Left ventricle myocardium inferior (tissue), 1 donor: ENCODE results near the gene UPF1. TPM values are rescaled to one million over a fixed set of nuclear protein-coding genes. Genes with fewer than 3 reads are reported as not detected.

Experiments used
- DNase-seq: peaks from one replicate; pipeline ENCODE4 v3.0.0-alpha.2; 2020
- H3K27ac ChIP-seq: fragments of 200-600 bp; replicated peaks from 2 replicates; pipeline ENCODE4 v1.8.0; 2021
- H3K27me3 ChIP-seq: fragments of 200-600 bp; 2 replicates; pipeline ENCODE4 v1.8.0; 2021; ENCODE audit warnings: low read depth
- H3K36me3 ChIP-seq: fragments of 200-600 bp; 2 replicates; pipeline ENCODE4 v1.8.0; 2021
- H3K4me1 ChIP-seq: fragments of 200-600 bp; 2 replicates; pipeline ENCODE4 v1.8.0; 2021
- H3K4me3 ChIP-seq: fragments of 200-600 bp; 2 replicates; pipeline ENCODE4 v1.8.0; 2021; ENCODE audit warnings: mild to moderate bottlenecking, moderate library complexity
- H3K9me3 ChIP-seq: fragments of 200-600 bp; replicated peaks from 2 replicates; pipeline ENCODE4 v1.8.0; 2021
- intact Hi-C: fragments of 100-400 bp; cut with micrococcal nuclease; formaldehyde crosslinking; loops from one replicate; pipeline ENCODE4 v1.11.0; 2022
- total RNA-seq: library from RNA; stranded (reverse); fragmentation: NEBNext Ultra II Directional; extraction: Animal tissue kit (Norgen Biotek cat#: 25700); gene quantifications from one replicate; pipeline ENCODE4 v1.2.1, GENCODE V29; 2021
- TF ChIP-seq, protein P1 (sequence below): fragments of 200-600 bp; IDR thresholded peaks from 2 replicates; pipeline ENCODE4 v1.8.0; 2021; ENCODE audit warnings: antibody characterized with exemption, mild to moderate bottlenecking, borderline replicate concordance
- donor health status: DM: no; HTN: yes; CAD: no; lungs with severe emphysema.

Gene UPF1
- total RNA-seq, 1 donor from 2014 or later = 32.3 TPM

DNA sequence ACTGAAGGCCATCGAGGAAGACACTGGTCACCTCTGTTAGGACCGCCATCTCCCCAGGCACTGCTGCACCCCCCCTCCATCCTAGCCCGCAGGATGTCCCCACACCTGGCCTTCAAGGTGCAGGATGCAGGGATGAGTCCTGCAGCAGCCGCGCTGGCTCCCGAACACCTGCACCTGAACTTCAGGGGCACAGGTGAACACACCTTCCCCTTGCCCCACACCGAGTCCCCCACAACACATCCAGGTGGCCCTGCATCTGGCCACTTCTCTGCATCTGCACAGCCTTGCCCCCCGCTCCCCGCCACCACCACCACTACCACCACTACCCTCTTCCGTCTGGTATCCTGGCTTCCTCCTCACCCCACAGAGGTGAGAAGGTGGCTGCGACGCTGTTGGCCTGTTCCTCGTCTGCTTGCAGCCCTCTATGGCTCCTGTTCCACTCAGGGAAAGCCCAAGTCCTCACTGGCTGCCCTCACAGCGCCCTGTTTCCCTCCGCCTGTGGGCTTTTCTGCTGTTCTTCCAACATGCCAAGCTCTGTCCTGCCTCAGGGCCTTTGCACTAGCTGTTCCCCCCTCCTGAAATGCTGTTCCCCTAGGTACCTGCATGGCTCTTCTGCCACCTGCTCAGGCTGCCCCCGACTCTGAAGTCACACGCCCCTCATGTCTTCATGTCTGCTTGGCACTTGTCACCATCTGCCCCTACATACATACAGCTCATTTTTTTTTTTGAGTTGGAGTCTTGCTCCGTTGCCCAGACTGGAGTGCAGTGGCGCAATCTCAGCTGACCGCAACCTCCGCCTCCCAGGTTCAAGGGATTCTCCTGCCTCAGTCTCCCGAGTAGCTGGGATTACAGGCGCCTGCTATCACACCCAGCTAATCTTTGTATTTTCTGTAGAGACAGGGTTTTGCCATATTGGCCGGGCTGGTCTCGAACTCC, 65.6 kb downstream of the UPF1 start:
- intact Hi-C loops = no loop called here
- H3K9me3 ChIP-seq = no peaks in the 10 kb centered on the region
- H3K36me3 ChIP-seq = peaks cover 28% of the 10 kb centered on the region
- H3K27me3 ChIP-seq = peaks cover 48% of the 10 kb centered on the region
- no peak overlapping the region for H3K27ac ChIP-seq
- no peak for DNase-seq
- H3K4me3 ChIP-seq = no peak overlapping the region
- TF ChIP-seq, protein P1, sequence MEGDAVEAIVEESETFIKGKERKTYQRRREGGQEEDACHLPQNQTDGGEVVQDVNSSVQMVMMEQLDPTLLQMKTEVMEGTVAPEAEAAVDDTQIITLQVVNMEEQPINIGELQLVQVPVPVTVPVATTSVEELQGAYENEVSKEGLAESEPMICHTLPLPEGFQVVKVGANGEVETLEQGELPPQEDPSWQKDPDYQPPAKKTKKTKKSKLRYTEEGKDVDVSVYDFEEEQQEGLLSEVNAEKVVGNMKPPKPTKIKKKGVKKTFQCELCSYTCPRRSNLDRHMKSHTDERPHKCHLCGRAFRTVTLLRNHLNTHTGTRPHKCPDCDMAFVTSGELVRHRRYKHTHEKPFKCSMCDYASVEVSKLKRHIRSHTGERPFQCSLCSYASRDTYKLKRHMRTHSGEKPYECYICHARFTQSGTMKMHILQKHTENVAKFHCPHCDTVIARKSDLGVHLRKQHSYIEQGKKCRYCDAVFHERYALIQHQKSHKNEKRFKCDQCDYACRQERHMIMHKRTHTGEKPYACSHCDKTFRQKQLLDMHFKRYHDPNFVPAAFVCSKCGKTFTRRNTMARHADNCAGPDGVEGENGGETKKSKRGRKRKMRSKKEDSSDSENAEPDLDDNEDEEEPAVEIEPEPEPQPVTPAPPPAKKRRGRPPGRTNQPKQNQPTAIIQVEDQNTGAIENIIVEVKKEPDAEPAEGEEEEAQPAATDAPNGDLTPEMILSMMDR = no peak
- H3K4me1 ChIP-seq = peaks cover 24% of the 10 kb centered on the region

DNA sequence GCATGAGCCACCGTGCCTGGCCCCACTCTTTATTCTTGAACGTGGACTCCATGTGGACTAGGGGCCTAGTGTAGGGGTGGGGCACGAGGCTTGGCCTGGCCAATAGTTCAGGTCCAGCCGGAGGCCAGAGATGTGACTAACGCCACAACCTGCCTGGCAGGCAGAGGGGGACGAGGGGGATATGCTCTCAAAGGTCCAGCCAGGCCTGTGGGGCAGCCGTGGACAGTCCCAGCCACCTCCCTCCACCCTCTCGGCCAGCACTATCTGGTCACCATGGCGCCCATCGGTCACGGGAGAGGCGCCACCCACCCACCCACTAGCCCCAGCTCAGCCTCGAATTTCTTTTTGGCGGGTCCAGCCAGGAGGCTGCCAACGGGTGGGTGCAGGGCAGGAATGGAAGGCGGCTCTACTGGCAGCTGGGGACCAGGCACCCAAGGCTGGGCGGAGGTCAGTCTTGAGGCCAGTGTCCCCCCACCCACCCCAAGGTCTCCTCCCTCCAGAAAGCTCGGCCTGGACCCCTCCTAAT, 66.4 kb downstream of the UPF1 start:
- peaks cover 24% of the 10 kb centered on the region for H3K4me1 ChIP-seq
- DNase-seq = no peak
- TF ChIP-seq, protein P1 = no peak
- H3K9me3 ChIP-seq = no peaks in the 10 kb centered on the region
- H3K27me3 ChIP-seq = peaks cover 40% of the 10 kb centered on the region
- intact Hi-C loops = no loop called here
- H3K36me3 ChIP-seq = peaks cover 28% of the 10 kb centered on the region
- H3K4me3 ChIP-seq = no peak overlapping the region
- H3K27ac ChIP-seq = no peak overlapping the region

DNA sequence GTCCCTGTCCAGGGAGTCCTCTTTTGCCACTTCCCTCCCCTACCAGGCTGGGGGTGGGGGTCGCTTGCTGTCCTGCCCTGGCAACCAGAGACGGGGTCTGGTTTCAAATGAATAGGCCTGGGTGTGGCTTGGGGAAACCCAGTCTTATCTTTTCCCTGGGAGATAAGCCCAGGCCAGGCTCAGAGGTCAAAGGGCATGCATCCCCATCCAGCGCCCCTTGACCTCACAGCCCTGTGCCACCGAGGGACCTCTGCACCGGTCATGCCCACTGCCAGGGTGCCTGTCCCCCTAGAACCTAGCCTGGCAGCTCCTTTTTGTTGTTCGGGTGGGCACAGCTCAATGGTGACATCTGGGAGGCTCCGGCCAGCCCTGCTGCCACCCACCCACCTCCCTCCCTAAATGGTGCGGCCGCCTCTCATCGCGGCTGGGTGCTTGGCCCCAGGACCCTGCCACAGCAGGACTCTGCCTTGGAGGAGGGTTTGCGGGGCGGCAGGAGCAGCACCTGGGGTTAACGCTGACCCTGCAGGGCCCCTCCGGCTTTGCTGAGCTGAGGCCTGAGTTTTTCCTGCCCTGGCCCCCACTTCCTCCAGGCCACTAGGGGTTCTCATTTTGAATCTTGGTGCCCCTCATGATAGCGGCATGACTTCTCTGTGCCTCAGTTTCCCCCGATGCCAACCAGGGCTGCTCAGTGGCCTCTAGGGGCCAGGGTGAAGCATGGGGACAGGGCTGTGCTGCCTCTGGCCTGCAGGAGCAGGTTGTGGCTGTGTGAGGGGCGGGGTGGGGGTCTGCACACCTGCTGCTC, 67.0 kb downstream of the UPF1 start:
- H3K4me1 ChIP-seq = peaks cover 24% of the 10 kb centered on the region
- no peak overlapping the region for H3K27ac ChIP-seq
- no peak for DNase-seq
- no peak overlapping the region for H3K4me3 ChIP-seq
- H3K9me3 ChIP-seq = no peaks in the 10 kb centered on the region
- TF ChIP-seq, protein P1 = no peak
- intact Hi-C loops = no loop called here
- peaks cover 33% of the 10 kb centered on the region for H3K27me3 ChIP-seq
- peaks cover 28% of the 10 kb centered on the region for H3K36me3 ChIP-seq

DNA sequence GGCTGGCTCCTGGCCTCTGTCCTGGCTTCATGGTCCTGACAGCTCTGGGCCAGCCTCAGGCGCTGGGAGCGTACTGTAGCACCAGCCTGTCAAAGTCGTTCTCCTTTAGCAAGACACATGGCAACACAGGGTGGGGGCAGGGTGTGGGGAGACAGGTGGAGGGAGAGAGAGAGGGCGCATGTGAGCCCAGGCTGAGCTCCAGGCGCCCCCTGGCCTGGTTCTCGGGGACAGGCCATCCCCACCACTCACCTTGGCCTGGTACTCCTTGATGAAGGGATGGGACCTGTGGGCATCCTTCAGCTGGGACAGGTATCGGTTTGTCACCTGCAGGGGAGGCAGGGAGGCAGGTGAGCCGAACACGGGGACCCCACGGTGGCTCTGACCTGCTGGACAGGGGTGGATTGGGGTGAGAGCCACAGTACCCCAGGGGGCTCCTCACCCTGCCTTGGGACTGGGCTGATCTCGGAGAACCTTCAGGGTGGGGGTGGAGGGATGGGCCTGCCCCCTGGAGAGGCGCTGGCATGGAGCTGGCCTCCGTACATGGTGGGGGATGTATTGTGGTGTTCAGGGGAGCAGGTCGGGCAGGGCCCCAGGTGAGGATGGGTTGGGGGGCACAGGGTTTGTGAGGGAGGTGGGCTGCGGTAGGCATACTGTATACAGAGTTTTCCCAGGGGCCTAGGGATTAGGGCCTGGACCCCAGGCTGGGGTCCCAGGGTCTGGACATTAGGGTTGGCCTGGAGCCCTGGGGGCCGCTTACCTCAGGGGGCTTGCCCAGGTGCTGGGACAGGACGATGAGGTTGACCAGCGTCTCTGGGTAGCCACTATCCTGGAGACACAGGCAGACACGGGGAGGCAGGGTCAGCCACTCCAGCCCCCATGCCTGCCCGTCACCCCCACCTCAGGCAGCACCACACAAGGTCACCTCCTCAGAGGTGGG, 68.1 kb downstream of the UPF1 start:
- H3K4me3 ChIP-seq = no peak overlapping the region
- peaks cover 23% of the 10 kb centered on the region for H3K27me3 ChIP-seq
- intact Hi-C loops = no loop called here
- peaks cover 13% of the 10 kb centered on the region for H3K4me1 ChIP-seq
- H3K9me3 ChIP-seq = no peaks in the 10 kb centered on the region
- peaks cover 38% of the 10 kb centered on the region for H3K36me3 ChIP-seq
- DNase-seq = no peak
- TF ChIP-seq, protein P1 = no peak
- H3K27ac ChIP-seq = no peak overlapping the region
